ENCODE measurements around the gene MUS81.
"Not testable (repeated sequence)": the region's sequence is repeated elsewhere in the genome, so short reads cannot be mapped to it uniquely, and the experiment has no call there.

The MUS81 gene, protein sequence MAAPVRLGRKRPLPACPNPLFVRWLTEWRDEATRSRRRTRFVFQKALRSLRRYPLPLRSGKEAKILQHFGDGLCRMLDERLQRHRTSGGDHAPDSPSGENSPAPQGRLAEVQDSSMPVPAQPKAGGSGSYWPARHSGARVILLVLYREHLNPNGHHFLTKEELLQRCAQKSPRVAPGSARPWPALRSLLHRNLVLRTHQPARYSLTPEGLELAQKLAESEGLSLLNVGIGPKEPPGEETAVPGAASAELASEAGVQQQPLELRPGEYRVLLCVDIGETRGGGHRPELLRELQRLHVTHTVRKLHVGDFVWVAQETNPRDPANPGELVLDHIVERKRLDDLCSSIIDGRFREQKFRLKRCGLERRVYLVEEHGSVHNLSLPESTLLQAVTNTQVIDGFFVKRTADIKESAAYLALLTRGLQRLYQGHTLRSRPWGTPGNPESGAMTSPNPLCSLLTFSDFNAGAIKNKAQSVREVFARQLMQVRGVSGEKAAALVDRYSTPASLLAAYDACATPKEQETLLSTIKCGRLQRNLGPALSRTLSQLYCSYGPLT

DNA sequence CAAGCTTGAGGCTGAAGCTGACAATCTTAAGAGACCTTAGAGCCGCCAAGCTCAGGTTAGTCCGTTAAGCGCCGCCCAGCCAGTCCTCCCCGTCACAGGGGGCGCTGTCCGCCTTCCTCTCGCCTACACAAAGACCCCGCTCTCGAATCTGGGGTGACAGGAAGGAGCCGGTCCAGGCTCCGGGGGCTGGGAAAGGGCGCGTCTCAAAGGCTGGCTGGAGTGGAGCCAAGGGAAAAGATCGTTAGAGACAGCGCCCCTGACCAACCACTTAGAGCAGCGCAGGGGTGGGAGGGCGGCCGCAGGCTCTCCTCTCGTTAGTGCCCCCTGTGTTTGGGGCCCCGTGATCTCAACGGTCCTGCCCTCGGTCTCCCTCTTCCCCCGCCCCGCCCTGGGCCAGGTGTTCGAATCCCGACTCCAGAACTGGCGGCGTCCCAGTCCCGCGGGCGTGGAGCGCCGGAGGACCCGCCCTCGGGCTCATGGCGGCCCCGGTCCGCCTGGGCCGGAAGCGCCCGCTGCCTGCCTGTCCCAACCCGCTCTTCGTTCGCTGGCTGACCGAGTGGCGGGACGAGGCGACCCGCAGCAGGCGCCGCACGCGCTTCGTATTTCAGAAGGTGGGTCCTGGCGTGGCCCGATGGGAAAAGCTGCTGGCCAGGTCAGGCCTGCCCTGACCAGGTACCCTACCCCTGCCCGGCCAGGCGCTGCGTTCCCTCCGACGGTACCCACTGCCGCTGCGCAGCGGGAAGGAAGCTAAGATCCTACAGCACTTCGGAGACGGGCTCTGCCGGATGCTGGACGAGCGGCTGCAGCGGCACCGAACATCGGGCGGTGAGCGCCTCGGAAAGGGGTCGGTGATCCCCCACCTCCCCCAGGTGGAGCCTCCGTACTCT, at the start of gene MUS81:
TSS of gene MUS81 (plus strand) at position 156 of the 887 bp plus-strand sequence. CDS start at position 477, 321 bp downstream.
- peak; percentile 93 to 96 for DNase-seq (ENCODE audit: low read depth in 1 of 2, low spot score in 1 of 2)

DNA sequence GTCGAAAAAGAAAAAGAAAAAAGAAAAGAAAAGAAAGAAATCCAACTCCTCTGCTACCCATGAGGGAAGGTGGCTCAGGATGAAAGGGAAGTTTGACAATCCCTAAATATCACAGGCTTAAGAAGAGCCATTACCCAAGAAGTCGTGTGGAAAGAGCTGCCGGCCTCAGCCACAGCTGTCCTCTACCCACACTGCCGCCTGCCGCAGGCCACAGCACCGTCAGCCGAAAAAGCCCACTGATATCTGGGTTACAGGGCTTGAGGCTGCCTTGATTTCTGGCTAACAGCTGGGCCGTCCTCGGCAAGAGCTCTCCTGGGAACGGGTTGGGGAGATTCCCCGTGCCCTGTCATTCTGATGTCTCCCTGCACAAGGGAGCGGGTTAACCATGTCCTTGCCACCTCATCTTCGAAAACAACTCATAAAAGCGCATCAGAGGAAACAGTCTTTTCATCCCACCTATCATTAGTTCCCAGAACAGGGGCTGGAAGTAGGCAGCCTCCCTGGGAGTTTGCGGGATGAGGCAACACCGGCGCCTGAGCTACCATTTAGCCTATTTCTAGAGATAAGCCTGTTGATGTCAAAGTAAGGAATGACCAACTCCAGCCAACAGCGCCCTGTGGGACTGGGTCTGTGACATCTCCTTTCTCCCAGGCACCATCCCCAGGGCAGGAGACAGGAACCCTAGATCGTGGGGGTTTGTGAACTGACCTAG, 48.3 kb upstream of the MUS81 start:
- DNase-seq (ENCODE audit: low read depth in 1 of 2, low spot score in 1 of 2) = no peak

GRCh38 chr11:65814131-65814985, 45.9 kb upstream of the MUS81 start:
- DNase-seq (ENCODE audit: low read depth in 1 of 2, low spot score in 1 of 2) = no peak

DNA sequence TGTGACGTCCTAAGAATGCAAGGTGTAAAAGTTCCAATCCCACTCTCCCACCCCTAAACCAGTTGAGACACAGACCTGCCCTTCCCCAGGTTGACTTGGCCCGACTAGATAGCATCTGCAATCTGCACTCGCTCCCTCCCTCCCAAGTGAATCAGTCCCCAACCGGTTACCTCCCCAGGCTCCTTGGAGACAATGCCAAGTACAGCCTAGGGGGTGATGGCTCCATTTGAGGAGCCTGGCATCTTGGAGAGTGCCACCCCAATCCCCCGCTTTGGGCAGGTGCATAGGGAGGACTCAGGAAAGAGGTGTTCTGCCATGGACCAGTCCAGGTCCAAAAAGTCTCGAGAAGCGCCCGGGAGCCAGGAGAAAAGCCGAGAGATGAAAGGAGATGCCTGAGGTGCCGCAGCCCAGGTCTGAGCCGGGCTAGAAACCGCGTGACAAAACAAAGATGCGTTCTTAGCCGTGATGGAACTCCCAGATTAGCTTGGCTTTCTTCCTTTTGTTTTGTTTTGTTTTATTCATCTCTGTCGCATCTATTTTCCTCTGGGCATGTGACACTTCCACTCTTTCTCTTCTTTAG, 45.2 kb upstream of the MUS81 start:
- no peak for DNase-seq (ENCODE audit: low read depth in 1 of 2, low spot score in 1 of 2)

GRCh38 chr11:65816696-65817095, 43.5 kb upstream of the MUS81 start:
- DNase-seq (ENCODE audit: low read depth in 1 of 2, low spot score in 1 of 2) = no peak

- no peak for DNase-seq (ENCODE audit: low read depth in 1 of 2, low spot score in 1 of 2)
Observed at GRCh38 chr11:65817312-65817834, 42.9 kb upstream of the MUS81 start.

- DNase-seq (ENCODE audit: low read depth in 1 of 2, low spot score in 1 of 2) = peak; percentile 90 to 93
Observed at GRCh38 chr11:65817835-65818680, 42.2 kb upstream of the MUS81 start.

DNA sequence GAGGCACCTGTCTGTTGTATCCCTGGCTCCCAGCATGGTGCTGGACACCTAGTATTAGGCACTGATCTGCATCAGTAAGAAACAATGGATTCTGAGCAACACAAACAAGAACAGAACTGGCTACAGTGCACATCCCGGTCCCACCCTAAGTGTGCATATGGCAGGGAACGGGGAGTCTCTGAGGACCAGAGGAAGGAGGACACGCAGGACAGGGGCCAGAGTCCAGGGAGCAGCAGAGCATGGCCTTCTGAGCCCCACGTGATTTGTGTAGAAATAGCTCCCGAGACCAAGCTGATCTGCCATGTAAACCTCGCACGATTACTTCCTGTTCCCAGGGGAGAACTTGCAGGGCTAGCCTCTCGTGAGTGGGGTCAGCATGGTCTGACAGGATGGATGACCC, 39.1 kb upstream of the MUS81 start:
- DNase-seq (ENCODE audit: low read depth in 1 of 2, low spot score in 1 of 2) = no peak

- DNase-seq (ENCODE audit: low read depth in 1 of 2, low spot score in 1 of 2) = no peak
Observed at GRCh38 chr11:65822776-65823528, 37.3 kb upstream of the MUS81 start.

GRCh38 chr11:65826984-65827735, 33.1 kb upstream of the MUS81 start:
- no peak for DNase-seq (ENCODE audit: low read depth in 1 of 2, low spot score in 1 of 2)

DNA sequence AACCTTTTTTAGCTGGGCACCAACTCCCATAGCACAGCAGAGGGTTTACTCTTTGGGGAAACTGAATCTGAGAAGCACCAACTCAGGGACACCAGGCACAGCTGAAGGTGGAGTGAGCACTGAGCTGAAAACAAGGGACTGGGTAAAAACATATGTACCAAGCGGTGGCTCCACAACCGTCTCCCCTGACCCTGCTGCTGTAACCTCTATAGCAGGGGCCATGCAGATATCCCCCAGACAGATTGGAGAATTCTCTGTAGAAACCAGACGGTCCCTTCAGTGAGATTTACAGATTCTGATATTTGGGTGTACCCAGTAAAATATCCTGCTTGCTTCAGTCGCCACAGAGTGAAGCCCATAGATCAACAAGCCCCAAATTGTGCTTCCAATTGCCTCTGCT, 30.8 kb upstream of the MUS81 start:
- DNase-seq (ENCODE audit: low read depth in 1 of 2, low spot score in 1 of 2) = no peak

DNA sequence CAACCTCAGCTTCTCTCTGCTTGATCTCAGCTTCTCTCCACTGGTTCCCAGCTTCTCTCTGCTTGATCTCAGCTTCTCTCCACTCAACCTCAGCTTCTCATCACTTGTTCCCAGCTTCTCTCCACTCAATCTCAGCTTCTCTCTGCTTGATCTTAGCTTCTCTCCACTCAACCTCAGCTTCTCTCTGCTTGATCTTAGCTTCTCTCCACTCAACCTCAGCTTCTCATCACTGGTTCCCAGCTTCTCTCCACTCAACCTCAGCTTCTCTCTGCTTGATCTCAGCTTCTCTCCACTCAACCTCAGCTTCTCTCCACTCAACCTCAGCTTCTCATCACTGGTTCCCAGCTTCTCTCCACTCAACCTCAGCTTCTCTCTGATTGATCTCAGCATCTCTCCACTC, 28.0 kb upstream of the MUS81 start:
- DNase-seq (ENCODE audit: low read depth in 1 of 2, low spot score in 1 of 2) = not testable (repeated sequence)

DNA sequence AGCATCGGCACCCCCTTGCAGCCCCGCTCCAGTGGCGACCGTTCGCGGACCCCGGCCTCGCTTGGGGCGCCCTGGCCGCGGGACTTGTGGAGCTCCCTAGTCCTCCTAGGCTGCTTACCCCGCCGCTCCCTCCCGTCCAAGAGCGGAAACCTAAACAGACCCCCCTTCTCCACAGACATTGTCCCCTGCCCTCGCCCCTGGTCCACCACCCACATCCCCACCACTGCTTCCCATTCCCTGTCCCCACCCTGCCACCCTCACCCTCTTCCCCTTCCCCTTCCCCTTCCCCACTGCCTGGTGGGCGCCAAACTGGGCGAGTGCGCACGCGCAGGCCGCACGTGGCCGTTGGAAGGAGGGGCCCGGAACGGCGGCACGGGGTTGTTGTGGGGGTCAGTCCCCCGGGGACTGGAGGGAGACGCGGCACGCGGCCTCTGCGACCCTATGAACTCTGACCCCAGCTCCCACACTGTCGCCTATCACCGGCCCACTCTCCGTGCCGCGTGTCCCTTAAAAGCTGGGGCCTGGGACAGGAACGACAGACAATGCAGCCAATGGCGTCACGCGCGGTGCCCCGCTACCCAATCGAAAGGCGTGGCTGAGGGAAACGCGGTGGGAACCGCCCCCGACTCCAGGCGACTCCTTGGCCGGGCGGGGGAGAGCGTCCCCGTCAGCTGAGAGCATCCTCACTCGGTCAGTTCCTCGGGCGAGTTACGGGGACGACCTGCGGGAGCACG, 26.8 kb upstream of the MUS81 start, which contains the start of gene SNX32:
TSS of gene SNX32 (plus strand) at position 667 of the 734 bp plus-strand sequence. CDS start 103 bp downstream, outside the sequence.
- peak; percentile 89 to 92 for DNase-seq (ENCODE audit: low read depth in 1 of 2, low spot score in 1 of 2)

GRCh38 chr11:65834202-65834601, 26.0 kb upstream of the MUS81 start:
- no peak for DNase-seq (ENCODE audit: low read depth in 1 of 2, low spot score in 1 of 2)

GRCh38 chr11:65842144-65842543, 18.1 kb upstream of the MUS81 start:
- DNase-seq (ENCODE audit: low read depth in 1 of 2, low spot score in 1 of 2) = no peak

GRCh38 chr11:65843811-65844210, 16.4 kb upstream of the MUS81 start:
- DNase-seq (ENCODE audit: low read depth in 1 of 2, low spot score in 1 of 2) = no peak

All from stimulated activated CD4-positive, alpha-beta T cell treated with anti-CD3 and anti-CD28 coated beads, Interleukin-15, amount 100 ng/mL, for 1 hour (primary cell).